RWPE2 (cell line): ENCODE measurements around the gene MAN1C1.
"Not testable (repeated sequence)": the region's sequence is repeated elsewhere in the genome, so short reads cannot be mapped to it uniquely, and the experiment has no call there.

Experiments used
- ATAC-seq: fragments of 200-7000 bp; cut with Tn5 transposase; 3 replicates; pipeline ENCODE4 v1.9.1; 2021; ENCODE audit warnings: low read depth
- DNase-seq: peaks from one replicate; pipeline ENCODE4 v3.0.0-alpha.2; 2020; ENCODE audit warnings: low spot score
- H3K27ac ChIP-seq: fragments of 450-650 bp; 2 replicates; pipeline ENCODE4 v1.5.1; 2017; ENCODE audit warnings: mild to moderate bottlenecking; ENCODE audit not compliant: poor library complexity, severe bottlenecking
- H3K27me3 ChIP-seq: fragments of 250-450 bp; sonication (Bioruptor Pico); 2 replicates; pipeline ENCODE4 v1.5.1; 2021; ENCODE audit warnings: mild to moderate bottlenecking, moderate library complexity; ENCODE audit not compliant: insufficient read depth, poor library complexity, severe bottlenecking
- H3K36me3 ChIP-seq: fragments of 250-450 bp; sonication (Bioruptor Pico); 2 replicates; pipeline ENCODE4 v1.5.1; 2020; ENCODE audit warnings: low read depth, mild to moderate bottlenecking, moderate library complexity
- H3K4me1 ChIP-seq: fragments of 250-450 bp; sonication (Bioruptor Pico); 2 replicates; pipeline ENCODE4 v1.5.1; 2021; ENCODE audit warnings: mild to moderate bottlenecking, moderate library complexity; ENCODE audit not compliant: insufficient read depth, poor library complexity, severe bottlenecking
- H3K4me3 ChIP-seq: fragments of 250-450 bp; sonication (Bioruptor Pico); 2 replicates; pipeline ENCODE4 v1.5.1; 2021; ENCODE audit warnings: mild to moderate bottlenecking, moderate library complexity; ENCODE audit not compliant: severe bottlenecking
- H3K9me3 ChIP-seq: fragments of 250-450 bp; sonication (Bioruptor Pico); 2 replicates; pipeline ENCODE4 v1.5.1; 2021; ENCODE audit warnings: mild to moderate bottlenecking, moderate library complexity; ENCODE audit not compliant: severe bottlenecking
- CTCF ChIP-seq: fragments of 450-650 bp; IDR thresholded peaks from one replicate; pipeline ENCODE4 v1.5.1; 2017; ENCODE audit warnings: mild to moderate bottlenecking, moderate library complexity; ENCODE audit not compliant: poor library complexity, severe bottlenecking

Gene MAN1C1

GRCh38 chr1:25733271-25733670 lies 116.7 kb downstream of the MAN1C1 start:
- no peaks in the 10 kb centered on the region for H3K4me1 ChIP-seq
- ATAC-seq (no peak), DNase-seq (no peak)
- no peaks in the 10 kb centered on the region for H3K9me3 ChIP-seq
- no peak overlapping the region for H3K4me3 ChIP-seq
- no peak for TF ChIP-seq CTCF
- H3K27ac ChIP-seq: no peak overlapping the region
- no peaks in the 10 kb centered on the region for H3K27me3 ChIP-seq
- no peaks in the 10 kb centered on the region for H3K36me3 ChIP-seq

- H3K4me3 ChIP-seq, DNase-seq, H3K36me3 ChIP-seq, H3K4me1 ChIP-seq, H3K9me3 ChIP-seq, H3K27ac ChIP-seq, ATAC-seq, H3K27me3 ChIP-seq: not testable (repeated sequence)
Measured at GRCh38 chr1:25734991-25735390, 118.4 kb downstream of the MAN1C1 start.

- DNase-seq: no peak
- Histone ChIP-seq H3K4me3 (no peak overlapping the region), H3K27me3 (no peaks in the 10 kb centered on the region), H3K9me3 (no peaks in the 10 kb centered on the region), H3K4me1 (no peaks in the 10 kb centered on the region), H3K27ac (no peak overlapping the region), H3K36me3 (no peaks in the 10 kb centered on the region)
- no peak for TF ChIP-seq CTCF
- no peak for ATAC-seq
Measured at GRCh38 chr1:25735956-25736529, 119.5 kb downstream of the MAN1C1 start.

- no peak for TF ChIP-seq CTCF
- H3K4me3 ChIP-seq: no peak overlapping the region
- no peaks in the 10 kb centered on the region for H3K9me3 ChIP-seq
- H3K27me3 ChIP-seq: no peaks in the 10 kb centered on the region
- no peak overlapping the region for H3K27ac ChIP-seq
- no peaks in the 10 kb centered on the region for H3K4me1 ChIP-seq
- ATAC-seq: no peak
- no peaks in the 10 kb centered on the region for H3K36me3 ChIP-seq
- no peak for DNase-seq
Measured at GRCh38 chr1:25737130-25737529, 120.5 kb downstream of the MAN1C1 start.

GRCh38 chr1:25738499-25738898 lies 121.9 kb downstream of the MAN1C1 start:
- Histone ChIP-seq H3K27me3 (no peaks in the 10 kb centered on the region), H3K36me3 (no peaks in the 10 kb centered on the region), H3K4me3 (no peak overlapping the region), H3K9me3 (no peaks in the 10 kb centered on the region), H3K4me1 (no peaks in the 10 kb centered on the region), H3K27ac (no peak overlapping the region)
- TF ChIP-seq CTCF: no peak
- DNase-seq (no peak), ATAC-seq (no peak)
